ENCODE results near the gene SCLY.

- TF ChIP-seq CTCF (IDR thresholded peaks at IDR 0.05): no peak
- no peak for TF ChIP-seq POLR2A (IDR thresholded peaks at IDR 0.05)
Observed at GRCh38 chr2:238039985-238040384, 20.8 kb upstream of the SCLY start.
